Nephron progenitor cell (in vitro differentiated cells): ENCODE measurements around the gene TTC33.

Source experiments
- DNase-seq: peaks from one replicate; pipeline ENCODE4 v3.0.0; 2021
- H3K27ac Mint-ChIP-seq: 2 replicates; pipeline ENCODE4 v1.8.0; 2021; ENCODE audit warnings: mild to moderate bottlenecking, moderate library complexity, mixed read lengths
- H3K27me3 Mint-ChIP-seq: 2 replicates; pipeline ENCODE4 v1.8.0; 2021; ENCODE audit warnings: mild to moderate bottlenecking, low read depth, mixed read lengths; ENCODE audit not compliant: poor library complexity
- H3K36me3 Mint-ChIP-seq: 2 replicates; pipeline ENCODE4 v1.8.0; 2021; ENCODE audit warnings: low read depth, mixed read lengths
- H3K4me1 Mint-ChIP-seq: 2 replicates; pipeline ENCODE4 v1.8.0; 2021; ENCODE audit warnings: mixed read lengths
- H3K4me3 Mint-ChIP-seq: 2 replicates; pipeline ENCODE4 v1.8.0; 2021; ENCODE audit warnings: mild to moderate bottlenecking, moderate library complexity, mixed read lengths
- H3K9me3 Mint-ChIP-seq: 2 replicates; pipeline ENCODE4 v1.8.0; 2021; ENCODE audit warnings: mild to moderate bottlenecking, moderate library complexity, mixed read lengths
- CTCF ChIP-seq: fragments of 200-600 bp; sonication (generic); IDR thresholded peaks from 2 replicates; pipeline ENCODE4 v1.5.0; 2021; ENCODE audit warnings: antibody characterized with exemption

Gene TTC33

GRCh38 chr5:40503439-40503838 is 252.3 kb downstream of the TTC33 start:
- H3K4me1 Mint-ChIP-seq, result no peaks in the 10 kb centered on the region
- H3K27me3 Mint-ChIP-seq, result no peaks in the 10 kb centered on the region
- no peak for TF ChIP-seq CTCF
- no peak overlapping the region for H3K27ac Mint-ChIP-seq
- H3K36me3 Mint-ChIP-seq, result no peaks in the 10 kb centered on the region
- DNase-seq, result no peak
- no peak overlapping the region for H3K4me3 Mint-ChIP-seq
- H3K9me3 Mint-ChIP-seq, result no peaks in the 10 kb centered on the region

GRCh38 chr5:40502736-40503135 is 253.0 kb downstream of the TTC33 start:
- no peak for TF ChIP-seq CTCF
- no peak overlapping the region for H3K27ac Mint-ChIP-seq
- H3K9me3 Mint-ChIP-seq, result no peaks in the 10 kb centered on the region
- no peak overlapping the region for H3K4me3 Mint-ChIP-seq
- no peaks in the 10 kb centered on the region for H3K4me1 Mint-ChIP-seq
- H3K27me3 Mint-ChIP-seq, result no peaks in the 10 kb centered on the region
- no peaks in the 10 kb centered on the region for H3K36me3 Mint-ChIP-seq
- no peak for DNase-seq

DNA sequence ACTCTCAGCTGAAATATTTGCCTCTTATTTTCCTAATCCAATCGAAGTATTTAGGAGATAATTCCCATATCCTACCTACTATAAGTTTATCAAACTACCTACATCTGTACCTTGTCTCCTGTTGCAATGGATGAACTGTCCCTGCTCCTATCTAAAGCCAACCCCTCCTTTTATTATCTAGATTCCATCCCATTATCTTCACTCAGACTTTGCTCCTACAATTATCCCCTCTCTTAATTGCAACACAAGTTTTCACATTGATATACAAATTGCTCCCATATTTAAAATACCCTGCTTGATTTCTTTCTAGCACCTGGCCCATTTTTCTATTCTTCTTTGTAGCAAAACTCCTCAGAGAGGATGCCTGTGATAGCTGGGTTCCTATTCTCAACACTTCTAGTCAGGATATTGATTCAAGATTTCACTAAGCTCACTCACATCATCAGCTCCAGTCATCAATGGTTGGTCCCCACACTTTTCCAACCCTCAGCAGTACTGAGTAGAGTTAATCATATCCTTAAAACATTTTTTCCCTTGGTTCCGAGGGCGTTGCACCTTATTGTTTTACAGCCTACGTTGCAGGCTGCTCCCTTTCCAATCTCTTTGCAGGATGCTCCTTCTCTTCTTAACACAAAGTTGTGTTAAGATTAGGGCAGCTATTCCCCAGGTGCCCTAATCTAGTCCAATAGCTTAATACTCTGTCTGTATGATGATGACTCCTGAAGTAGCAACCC is 253.9 kb downstream of the TTC33 start:
- H3K9me3 Mint-ChIP-seq, result no peaks in the 10 kb centered on the region
- no peak overlapping the region for H3K4me3 Mint-ChIP-seq
- H3K4me1 Mint-ChIP-seq, result no peaks in the 10 kb centered on the region
- no peaks in the 10 kb centered on the region for H3K27me3 Mint-ChIP-seq
- H3K36me3 Mint-ChIP-seq, result no peaks in the 10 kb centered on the region
- TF ChIP-seq CTCF, result no peak
- no peak for DNase-seq
- no peak overlapping the region for H3K27ac Mint-ChIP-seq

DNA sequence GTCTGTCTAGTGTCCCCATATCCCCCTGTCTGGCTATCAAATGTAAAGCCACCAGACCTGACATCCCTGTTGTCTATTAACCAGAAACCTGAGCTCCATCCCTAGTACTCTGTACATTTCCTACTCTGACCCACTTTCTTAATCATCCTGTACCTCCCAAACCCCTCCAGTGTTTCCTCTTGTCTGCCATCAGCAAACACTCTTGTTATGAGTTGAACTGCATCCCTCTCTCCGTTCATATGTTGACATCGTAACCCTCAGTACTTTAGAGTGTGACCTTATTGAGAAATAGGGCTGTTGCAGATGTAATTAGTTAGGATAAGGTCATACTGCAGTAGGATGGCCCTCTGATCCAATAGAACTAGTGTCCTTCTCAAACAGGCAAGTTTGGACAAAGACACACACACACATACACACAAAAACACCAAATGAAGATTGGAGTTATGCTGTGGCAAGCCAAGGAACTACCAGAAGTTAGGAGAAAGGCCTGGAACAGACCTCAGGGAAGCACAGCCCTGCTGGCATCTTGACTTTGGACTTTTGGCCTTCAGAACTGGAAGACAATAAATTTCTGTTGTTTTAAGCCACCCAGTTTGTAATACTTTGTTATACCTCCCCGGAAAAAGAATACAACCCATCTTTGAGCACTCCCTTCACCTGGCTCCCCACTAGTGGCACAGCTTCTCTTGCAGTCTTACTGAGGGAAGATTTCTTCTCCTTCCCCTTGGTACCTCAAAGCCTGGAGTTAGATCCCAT is 256.1 kb downstream of the TTC33 start:
- Mint-ChIP-seq H3K9me3 (no peaks in the 10 kb centered on the region), H3K27ac (no peak overlapping the region), H3K27me3 (no peaks in the 10 kb centered on the region), H3K4me1 (peaks cover 7% of the 10 kb centered on the region), H3K4me3 (no peak overlapping the region), H3K36me3 (no peaks in the 10 kb centered on the region)
- no peak for DNase-seq
- no peak for TF ChIP-seq CTCF

GRCh38 chr5:40499007-40499406 is 256.8 kb downstream of the TTC33 start:
- H3K27me3 Mint-ChIP-seq, result no peaks in the 10 kb centered on the region
- H3K4me3 Mint-ChIP-seq, result no peak overlapping the region
- no peaks in the 10 kb centered on the region for H3K36me3 Mint-ChIP-seq
- no peaks in the 10 kb centered on the region for H3K9me3 Mint-ChIP-seq
- H3K27ac Mint-ChIP-seq, result no peak overlapping the region
- H3K4me1 Mint-ChIP-seq, result peaks cover 9% of the 10 kb centered on the region
- DNase-seq, result no peak
- TF ChIP-seq CTCF, result no peak

DNA sequence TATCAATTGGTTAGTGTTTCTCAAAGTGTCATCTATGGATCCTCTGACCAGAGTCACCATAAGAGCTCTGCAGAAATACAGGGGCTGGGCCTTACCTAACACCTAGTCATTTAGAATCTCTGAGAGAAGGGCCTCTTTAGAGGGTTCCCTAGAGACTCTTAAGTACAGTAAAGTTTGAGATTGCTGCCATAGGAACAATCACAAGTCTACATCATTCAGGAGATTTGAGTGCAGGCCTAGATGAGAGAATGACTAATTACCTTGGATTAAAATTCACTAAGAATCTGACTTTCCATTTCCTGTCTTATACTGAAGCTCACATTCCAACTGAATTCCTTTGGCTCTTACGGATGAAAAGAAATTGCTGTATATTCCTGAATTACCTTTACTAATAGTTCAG is 258.2 kb downstream of the TTC33 start:
- no peaks in the 10 kb centered on the region for H3K36me3 Mint-ChIP-seq
- no peaks in the 10 kb centered on the region for H3K9me3 Mint-ChIP-seq
- peaks cover 9% of the 10 kb centered on the region for H3K4me1 Mint-ChIP-seq
- no peak for DNase-seq
- no peak overlapping the region for H3K4me3 Mint-ChIP-seq
- H3K27ac Mint-ChIP-seq, result no peak overlapping the region
- no peak for TF ChIP-seq CTCF
- H3K27me3 Mint-ChIP-seq, result no peaks in the 10 kb centered on the region
